Raji (cell line): ENCODE measurements around the gene GABPB2.

Source experiments
- POLR2A ChIP-seq: IDR thresholded peaks from 2 replicates; pipeline ENCODE4 v1.6.1; 2011; ENCODE audit warnings: low read depth, low read length, control low read depth; ENCODE audit not compliant: insufficient read depth

The GABPB2 gene

DNA sequence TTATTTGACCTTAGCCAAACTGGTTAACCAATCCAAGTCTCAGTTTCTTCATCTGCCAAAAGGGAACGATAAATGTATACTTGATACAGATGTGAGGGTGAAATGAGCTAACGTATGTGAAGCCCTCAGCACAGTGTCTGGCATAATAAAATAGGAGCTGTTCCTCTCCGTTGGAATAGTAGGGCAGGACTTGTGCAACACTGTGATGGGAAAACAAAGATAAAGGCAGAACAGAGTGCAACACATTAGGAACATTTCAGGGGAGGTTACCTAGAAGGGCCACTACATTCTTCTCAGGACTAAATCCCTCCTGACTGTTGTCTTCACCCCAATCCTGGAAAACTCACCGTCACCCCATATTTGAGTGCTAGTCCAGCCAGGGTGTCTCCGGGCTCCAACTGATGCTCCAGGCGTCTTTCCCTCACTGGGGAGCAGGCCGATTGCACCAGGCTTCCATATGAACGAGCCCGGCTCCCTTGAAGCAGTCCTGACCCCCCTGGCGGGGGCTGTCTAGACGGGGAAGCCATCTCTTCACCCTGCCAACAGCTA lies 94.2 kb downstream of the GABPB2 start:
- TF ChIP-seq POLR2A = no peak

DNA sequence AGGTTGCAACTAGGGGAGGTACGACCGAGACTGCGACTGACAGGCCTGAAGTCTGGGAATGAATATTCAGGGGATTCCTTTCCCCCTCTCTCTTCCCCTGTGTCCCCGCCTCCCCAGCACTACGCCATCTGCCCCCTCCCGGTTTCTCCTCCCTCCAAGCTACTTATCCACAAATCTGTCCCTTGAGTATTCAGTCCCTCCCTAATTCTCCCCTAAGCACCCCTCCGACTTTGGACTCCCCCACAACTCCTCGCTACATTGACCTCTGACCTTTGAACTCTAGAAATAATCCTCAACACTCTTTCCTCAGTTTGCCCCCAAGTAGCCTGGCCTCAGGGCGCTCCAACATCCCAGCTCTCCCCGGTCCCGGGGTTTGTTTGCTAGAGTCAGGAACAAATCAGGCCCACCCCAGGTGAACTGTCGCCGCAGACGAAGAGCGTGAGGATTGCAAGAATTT lies 94.7 kb downstream of the GABPB2 start:
- TF ChIP-seq POLR2A = no peak

DNA sequence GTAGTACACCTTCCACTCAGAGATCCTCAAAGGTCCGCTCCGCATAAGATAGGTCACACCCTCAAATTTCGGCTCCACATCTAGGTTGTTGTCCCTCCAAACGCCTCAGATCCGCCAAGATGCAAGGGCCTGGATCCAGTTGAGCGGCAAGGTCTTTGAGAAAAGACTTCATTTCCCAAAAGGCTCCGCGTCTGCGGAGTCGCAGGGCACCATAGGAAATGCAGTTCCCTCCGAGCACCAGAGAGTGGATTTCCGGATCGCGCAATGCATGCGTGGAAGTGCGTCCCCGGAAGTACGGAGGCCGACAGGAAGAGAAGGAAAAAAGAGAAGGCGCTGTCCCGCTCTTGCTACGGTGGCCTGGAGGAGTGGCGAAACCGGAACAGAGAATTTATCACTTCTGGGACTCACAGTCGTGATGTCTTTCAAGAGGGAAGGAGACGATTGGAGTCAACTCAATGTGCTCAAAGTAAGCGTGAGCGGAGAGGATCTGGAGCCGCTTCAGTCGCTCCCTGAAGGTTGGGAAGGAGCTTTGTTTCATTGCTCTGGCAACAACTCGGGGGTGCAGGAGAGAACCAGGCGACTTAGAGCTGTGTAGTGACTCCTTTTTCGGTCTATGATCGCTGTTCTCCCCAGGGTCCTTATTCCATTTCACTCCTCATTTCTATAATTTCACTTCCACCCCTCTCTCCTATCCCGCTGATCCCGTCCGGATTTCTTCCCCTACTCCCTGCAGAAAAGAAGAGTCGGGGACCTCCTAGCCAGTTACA lies 95.4 kb downstream of the GABPB2 start, which contains the start of the genes LYSMD1 and SCNM1:
LYSMD1 (minus strand) TSS at position 165 of the 767 bp plus-strand sequence. CDS start 644 bp downstream, outside the sequence.
SCNM1 (plus strand) TSS at position 407 of the 767 bp plus-strand sequence; CDS start at position 416, 9 bp downstream.
- peak; percentile 86 for TF ChIP-seq POLR2A

DNA sequence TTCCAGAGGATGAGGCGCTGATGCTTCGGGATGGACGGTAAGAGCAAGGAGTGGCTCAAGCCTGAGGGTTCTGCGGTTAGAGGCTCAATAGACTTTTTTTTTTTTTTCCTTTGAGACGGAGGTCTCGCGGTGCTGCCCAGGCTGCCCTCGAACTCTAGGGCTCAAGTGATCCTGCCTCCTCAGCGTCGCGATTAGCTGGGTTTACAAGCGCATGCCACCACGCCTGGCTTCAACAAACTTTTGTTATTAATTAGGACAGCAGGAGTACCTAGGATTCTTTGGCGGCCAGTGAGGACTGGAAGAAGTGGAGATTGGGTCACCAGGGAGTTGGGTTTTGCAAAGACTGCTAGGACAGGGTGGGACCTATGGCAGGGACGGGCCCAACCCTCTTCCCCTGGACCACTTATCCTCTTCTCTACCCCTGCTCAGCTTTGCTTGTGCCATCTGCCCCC lies 96.0 kb downstream of the GABPB2 start:
- no peak for TF ChIP-seq POLR2A

DNA sequence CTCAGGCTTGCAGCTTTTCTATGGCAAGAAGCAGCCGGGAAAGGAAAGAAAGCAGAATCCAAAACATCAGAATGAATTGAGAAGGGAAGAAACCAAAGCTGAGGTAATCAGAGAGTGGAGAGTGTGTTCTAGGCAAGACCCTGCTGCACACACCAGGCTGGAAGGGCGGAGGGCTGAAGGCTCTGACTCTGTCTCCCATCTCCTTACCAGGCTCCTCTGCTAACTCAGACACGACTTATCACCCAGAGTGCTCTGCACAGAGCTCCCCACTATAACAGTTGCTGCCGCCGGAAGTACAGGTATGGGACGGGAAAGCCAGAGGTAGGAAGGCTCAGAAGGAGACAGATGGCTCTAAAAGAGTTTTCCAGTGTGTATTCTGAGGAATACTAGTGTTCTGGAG lies 96.6 kb downstream of the GABPB2 start:
- no peak for TF ChIP-seq POLR2A

DNA sequence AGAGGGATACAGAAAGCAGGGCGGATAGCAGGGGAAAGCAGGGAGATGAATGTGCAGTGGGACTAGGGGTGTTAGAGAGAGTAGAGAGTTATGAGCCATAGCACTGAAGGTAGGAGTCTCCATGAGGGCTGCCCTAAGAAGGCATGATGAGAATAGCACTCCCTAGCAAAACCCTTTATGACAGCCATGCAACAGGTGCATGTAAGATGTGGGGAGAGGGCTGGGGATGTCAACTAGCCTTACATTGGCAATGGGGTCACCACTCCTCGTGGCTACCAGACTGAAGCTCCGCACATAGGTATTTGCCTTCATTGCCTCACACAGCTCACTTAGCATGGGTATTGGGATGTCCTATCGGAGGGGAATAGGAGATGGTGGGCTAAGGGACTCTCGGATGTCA lies 100.6 kb downstream of the GABPB2 start:
- TF ChIP-seq POLR2A = no peak
